Activated CD8-positive, alpha-beta memory T cell treated with anti-CD3 and anti-CD28 coated beads for 36 hours (primary cell): ENCODE measurements around the gene PDLIM4. TPM values are rescaled to one million over a fixed set of nuclear protein-coding genes. Genes with fewer than 3 reads are reported as not detected.

Experiments
- CTCF ChIA-PET: fragments of 350-600 bp; sonication (Branson Sonifier 250); formaldehyde crosslinking; loops from one replicate; lab custom pipeline; 2021; ENCODE audit warnings: antibody characterized with exemption; lab: Charles Lee
- POLR2A ChIA-PET: fragments of 350-600 bp; sonication (Branson Sonifier 250); formaldehyde crosslinking; loops from one replicate; lab custom pipeline; 2021; ENCODE audit warnings: antibody characterized with exemption; lab: Charles Lee
- total RNA-seq, 2 experiments: library from RNA; stranded (reverse); gene quantifications; one replicate each; pipeline ENCODE4 v1.2.3, GENCODE V29; 2021

The PDLIM4 gene
- total RNA-seq, result 1 to 10 TPM; 1.1 to 1.4 TPM

- ChIA-PET POLR2A (no interaction called here), CTCF (interaction anchor here (1.2 kb wide), 1 partner anchor 11 kb away, joined by 3 read pairs; no protein-coding TSS in a partner anchor)
Observed at GRCh38 chr5:132257131-132258101, at the start of gene PDLIM4. Gene PDLIM4, plus strand, starts transcription at chr5:132257696. Its CDS starts 39 bp downstream, at chr5:132257735.

DNA sequence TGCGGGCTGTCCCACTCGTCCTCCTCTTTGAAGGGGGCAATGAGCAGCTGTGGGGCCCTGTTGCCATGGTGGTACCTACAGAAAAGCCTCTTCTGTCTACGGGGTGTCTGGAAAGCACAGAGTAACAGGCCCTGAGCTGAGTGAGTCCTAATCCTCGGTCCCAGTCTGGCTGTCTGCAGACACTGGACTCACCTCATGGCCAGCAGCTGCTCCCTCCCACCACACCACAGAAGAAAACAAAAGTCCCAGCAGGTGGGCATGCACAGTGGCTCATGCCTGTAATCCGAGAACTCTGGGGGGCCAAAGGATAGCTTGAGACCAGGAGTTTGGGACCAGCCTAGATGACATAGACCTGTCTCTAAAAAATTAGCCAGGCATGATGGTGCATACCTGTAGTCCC lies 49.7 kb upstream of the PDLIM4 start:
- ChIA-PET CTCF (interaction anchor here (1.2 kb wide), 1 partner anchor 27 kb away, joined by 3 read pairs; no protein-coding TSS in a partner anchor), POLR2A (no interaction called here)

GRCh38 chr5:132209131-132209530 lies 48.4 kb upstream of the PDLIM4 start:
- CTCF ChIA-PET, result interaction anchor here (0.5 kb wide), 1 partner anchor 799 kb away, joined by 3 read pairs; no protein-coding TSS in a partner anchor
- POLR2A ChIA-PET, result no interaction called here

DNA sequence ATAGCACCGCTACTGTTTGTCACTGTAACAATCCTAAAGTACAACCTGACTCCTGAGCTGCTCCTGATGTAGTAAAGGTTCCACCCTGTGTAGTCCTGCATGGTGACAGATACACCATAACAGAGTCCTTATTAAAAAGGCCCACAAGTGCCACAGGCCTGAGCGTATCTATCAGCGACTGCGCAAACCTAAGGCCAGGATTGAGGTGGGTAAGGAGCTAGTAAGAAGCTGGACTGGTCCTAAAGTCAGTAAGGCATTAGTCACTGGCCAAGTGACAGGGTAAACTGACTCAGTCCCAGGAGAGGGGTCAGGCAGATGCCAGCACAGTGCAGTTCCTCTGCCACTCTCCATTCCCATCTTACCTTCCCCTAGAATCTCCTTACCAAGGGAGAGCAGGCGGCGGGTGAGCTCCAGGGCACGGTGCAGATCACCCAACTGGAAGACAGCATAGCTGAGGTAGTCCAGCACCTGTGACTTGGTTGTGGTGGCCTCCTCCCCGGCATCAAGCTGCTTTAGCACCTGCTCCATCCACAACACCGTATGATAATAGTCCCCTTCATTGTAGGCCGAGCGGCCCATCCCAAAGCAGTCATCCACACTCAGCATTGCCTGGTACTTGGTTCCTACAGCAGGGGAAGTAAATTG lies 47.5 kb upstream of the PDLIM4 start:
- POLR2A ChIA-PET, result no interaction called here
- CTCF ChIA-PET, result interaction anchor here (1.0 kb wide), 1 partner anchor 147 kb away, joined by 3 read pairs; no protein-coding TSS in a partner anchor

DNA sequence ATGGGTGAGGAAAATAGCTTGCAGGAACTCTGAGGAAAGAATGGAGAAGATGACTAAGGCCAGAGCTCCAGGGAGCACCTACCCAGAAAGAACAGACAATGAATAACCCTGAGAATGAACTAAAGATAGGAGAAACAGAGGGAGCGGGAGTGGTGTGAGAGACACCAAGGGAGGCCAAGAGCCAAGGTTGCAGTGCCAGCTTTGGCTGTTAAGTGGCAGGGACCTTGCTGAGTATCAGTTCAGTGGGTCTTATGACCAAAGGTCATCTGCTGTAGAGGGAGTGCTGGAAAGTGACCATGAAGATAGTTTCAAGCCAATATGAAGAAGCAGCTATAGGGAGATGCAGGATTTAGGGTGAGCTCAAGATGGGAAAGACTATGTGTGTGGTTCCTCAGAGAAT lies 46.6 kb upstream of the PDLIM4 start:
- ChIA-PET POLR2A (no interaction called here), CTCF (interaction anchor here (1.0 kb wide), 1 partner anchor 148 kb away, joined by 3 read pairs; no protein-coding TSS in a partner anchor)

GRCh38 chr5:132211787-132212186 lies 45.7 kb upstream of the PDLIM4 start:
- ChIA-PET POLR2A (no interaction called here), CTCF (interaction anchor here (1.2 kb wide), 1 partner anchor 18 kb away, joined by 5 read pairs; no protein-coding TSS in a partner anchor)

- ChIA-PET POLR2A (no interaction called here), CTCF (no interaction called here)
Observed at GRCh38 chr5:132213666-132214065, 43.8 kb upstream of the PDLIM4 start.

DNA sequence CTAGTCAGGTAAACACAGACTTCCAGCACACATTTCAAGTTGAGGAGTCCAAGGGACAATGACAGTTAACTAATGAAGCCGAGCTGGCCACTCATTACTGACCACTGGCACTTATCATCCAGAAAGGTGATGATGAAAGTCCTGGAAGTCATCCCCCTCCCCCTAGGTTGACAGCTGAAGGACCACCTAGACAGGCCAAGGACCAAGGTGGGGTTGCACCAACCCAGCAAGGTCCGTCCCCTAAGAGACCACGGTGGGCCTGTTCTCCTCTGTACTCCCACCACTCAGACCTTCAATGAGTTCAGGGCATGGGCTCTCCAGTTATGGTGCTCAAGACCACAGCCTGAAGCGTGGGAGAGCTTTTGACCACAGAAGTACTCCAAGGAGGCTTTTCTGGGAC lies 43.0 kb upstream of the PDLIM4 start:
- CTCF ChIA-PET, result interaction anchor here (1.3 kb wide), 1 partner anchor 41 kb away, joined by 3 read pairs; no protein-coding TSS in a partner anchor

DNA sequence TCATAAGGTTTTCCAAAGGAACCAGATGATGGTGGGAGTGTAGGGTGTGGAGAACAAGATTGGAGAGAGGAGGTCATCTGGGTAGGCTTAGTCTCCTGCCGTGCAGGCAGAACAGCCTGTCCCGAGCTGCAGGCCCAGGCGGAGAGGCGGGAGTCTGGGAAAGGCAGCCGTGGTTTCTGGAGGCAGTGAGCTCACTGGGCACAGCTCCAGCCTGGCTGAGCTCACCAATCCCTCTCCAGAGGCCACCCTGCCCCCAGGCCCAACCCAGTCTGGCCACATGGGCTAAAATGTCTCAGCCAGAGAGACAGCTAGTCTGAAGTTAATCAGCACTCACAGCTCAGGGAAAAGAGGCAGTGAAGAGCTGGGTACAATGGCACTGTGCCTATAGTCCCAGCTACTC lies 42.2 kb upstream of the PDLIM4 start:
- ChIA-PET CTCF (interaction anchor here (1.3 kb wide), 1 partner anchor 40 kb away, joined by 3 read pairs; no protein-coding TSS in a partner anchor), POLR2A (no interaction called here)

More for the DNA sequence above, 43.0 kb upstream of the PDLIM4 start:
- POLR2A ChIA-PET, result no interaction called here

- POLR2A ChIA-PET, result no interaction called here
- CTCF ChIA-PET, result no interaction called here
Observed at GRCh38 chr5:132218321-132218720, 39.2 kb upstream of the PDLIM4 start.

DNA sequence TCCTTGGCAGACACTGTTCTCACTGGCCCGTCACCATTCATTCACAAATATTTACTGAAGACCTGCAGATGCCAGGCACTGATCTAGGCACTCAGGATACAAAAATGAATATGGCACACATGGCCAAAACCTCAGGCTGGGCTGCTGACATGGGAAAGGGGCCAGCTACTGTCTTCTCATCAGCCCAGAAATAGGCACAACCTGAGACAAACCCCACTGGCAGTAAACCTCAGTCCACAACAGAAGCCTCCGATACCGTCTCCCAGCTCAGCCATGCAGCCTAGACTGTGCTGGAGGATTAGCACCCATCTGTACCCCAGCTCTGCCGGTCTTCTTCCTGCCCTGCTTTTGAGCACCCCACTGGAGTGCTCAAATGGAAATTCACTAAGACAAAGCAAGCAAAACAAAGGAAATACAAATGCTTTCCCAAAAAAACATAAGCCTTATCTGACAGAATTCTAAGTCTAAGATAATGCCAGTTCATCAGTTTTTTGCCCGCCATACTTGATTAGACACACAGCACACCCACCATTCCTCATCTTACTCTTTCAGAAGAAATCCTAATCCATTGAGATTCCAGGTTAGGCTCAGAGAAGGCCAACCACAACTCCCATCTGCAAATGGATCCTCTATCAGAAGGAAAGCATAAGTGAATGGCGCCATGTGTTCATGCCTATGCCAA lies 38.1 kb upstream of the PDLIM4 start:
- ChIA-PET POLR2A (no interaction called here), CTCF (no interaction called here)

DNA sequence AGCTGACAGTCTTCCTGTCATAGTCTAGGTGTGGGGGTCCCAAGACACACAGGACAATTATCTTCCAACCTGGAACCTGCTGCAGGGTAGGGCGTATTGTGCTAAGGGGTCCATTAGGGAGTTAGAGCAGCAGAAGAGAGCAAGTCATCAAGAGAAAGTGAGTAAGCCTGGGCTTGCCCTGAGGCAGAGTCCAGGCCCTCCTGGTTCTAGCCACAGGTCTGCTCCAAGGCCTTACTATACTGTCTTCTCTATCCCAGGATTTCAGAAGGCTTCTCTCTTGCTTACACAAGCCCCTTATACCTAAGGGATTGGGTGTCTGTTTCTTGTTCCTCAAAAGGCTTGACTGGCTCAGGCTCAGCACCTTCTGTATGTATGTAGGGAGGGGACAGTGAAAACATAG lies 37.5 kb upstream of the PDLIM4 start:
- CTCF ChIA-PET, result no interaction called here
- POLR2A ChIA-PET, result no interaction called here

DNA sequence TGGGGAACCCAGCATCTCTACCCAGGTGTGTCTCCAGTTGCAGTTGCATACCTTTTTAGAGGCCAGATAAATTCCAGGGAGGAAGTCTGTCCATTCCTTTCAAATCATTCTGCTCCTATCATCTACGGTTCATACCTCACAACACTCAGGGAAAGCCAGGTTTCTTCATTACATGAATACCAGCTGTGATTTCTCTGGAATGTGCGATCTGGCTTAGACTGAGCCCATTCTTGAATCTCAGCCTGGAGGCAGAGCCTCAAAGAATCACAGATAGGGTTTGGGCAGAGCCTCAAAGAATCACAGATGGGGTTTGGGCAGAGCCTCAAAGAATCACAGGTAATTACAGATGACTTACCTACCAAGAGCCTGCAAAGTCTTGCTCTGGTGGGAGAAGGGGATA lies 37.0 kb upstream of the PDLIM4 start:
- CTCF ChIA-PET, result no interaction called here
- POLR2A ChIA-PET, result no interaction called here

GRCh38 chr5:132221781-132222648 lies 35.5 kb upstream of the PDLIM4 start:
- CTCF ChIA-PET, result no interaction called here
- POLR2A ChIA-PET, result no interaction called here

GRCh38 chr5:132222649-132223038 lies 34.9 kb upstream of the PDLIM4 start:
- ChIA-PET CTCF (no interaction called here), POLR2A (no interaction called here)

GRCh38 chr5:132223861-132224260 lies 33.6 kb upstream of the PDLIM4 start:
- CTCF ChIA-PET, result interaction anchor here (1.2 kb wide), 1 partner anchor 14 kb away, joined by 4 read pairs; no protein-coding TSS in a partner anchor
- POLR2A ChIA-PET, result no interaction called here

DNA sequence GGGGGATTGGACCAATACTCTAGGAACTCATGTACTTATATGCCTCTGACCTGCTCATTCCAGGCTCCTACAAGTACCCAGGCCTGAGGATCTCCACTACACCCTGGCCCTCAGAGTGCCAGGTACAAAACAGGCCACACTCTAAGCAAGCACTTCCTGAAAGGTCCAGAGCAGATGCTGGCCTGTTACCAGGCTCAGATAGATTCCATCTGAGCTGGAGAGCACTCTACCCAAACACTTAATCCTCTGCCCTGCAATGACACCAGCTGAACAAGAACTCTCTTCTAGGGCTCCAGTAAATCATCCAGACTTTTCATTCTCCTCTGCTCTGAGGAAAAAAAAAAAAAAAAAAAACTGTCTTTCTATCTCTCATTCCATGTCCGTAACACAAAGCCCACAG lies 32.8 kb upstream of the PDLIM4 start:
- ChIA-PET POLR2A (no interaction called here), CTCF (interaction anchor here (0.6 to 1.9 kb wide), 2 partner anchors 36 to 421 kb away, joined by 3 to 4 read pairs; no protein-coding TSS in a partner anchor)
